HepG2 (cell line): ENCODE data around the gene ERCC5. TPM values are rescaled to one million over a fixed set of nuclear protein-coding genes. Genes with fewer than 3 reads are reported as not detected.

Source experiments
- ATF7-NPFF ChIP-seq: sonication (generic); formaldehyde crosslinking; IDR thresholded peaks from 2 replicates; pipeline ENCODE4 v1.8.1; 2023; ENCODE audit warnings: mild to moderate bottlenecking, low read depth, missing genetic modification reagents, moderate library complexity
- DMAP1 ChIP-seq: IDR thresholded peaks from 2 replicates; pipeline ENCODE4 v1.6.1; 2016
- HMG20A ChIP-seq: IDR thresholded peaks from 2 replicates; pipeline ENCODE4 v1.6.1; 2016; ENCODE audit warnings: borderline replicate concordance
- HMGA1 ChIP-seq: sonication (generic); formaldehyde crosslinking; conservative IDR thresholded peaks from 2 replicates; pipeline ENCODE4 v1.4.0; 2020; ENCODE audit warnings: missing genetic modification reagents
- KLF12 ChIP-seq: sonication (generic); formaldehyde crosslinking; IDR thresholded peaks from 2 replicates; pipeline ENCODE4 v1.4.0; 2020; ENCODE audit warnings: missing genetic modification reagents, borderline replicate concordance
- NR2F1 ChIP-seq, 2 experiments: fragments of 450-650 bp in 1 of 2; formaldehyde crosslinking in 1 of 2; IDR thresholded peaks; 2 replicates each; pipeline versions ENCODE4 v1.5.0 to v1.6.1; 2016 to 2020; ENCODE audit warnings: mild to moderate bottlenecking in 1 of 2, missing compliant biosample characterization in 1 of 2, missing genetic modification reagents in 1 of 2, moderate library complexity in 1 of 2
- PHF20 ChIP-seq: sonication (generic); formaldehyde crosslinking; IDR thresholded peaks from 2 replicates; pipeline ENCODE4 v1.5.0; 2020; ENCODE audit warnings: mild to moderate bottlenecking, missing genetic modification reagents
- SIN3B ChIP-seq: fragments of 150-350 bp; IDR thresholded peaks from 2 replicates; pipeline ENCODE4 v1.6.1; 2014; ENCODE audit warnings: low read length
- SKIL ChIP-seq: sonication (generic); formaldehyde crosslinking; IDR thresholded peaks from 2 replicates; pipeline ENCODE4 v1.8.0; 2022; ENCODE audit warnings: missing genetic modification reagents, mild to moderate bottlenecking, moderate library complexity, borderline replicate concordance
- TCF12 ChIP-seq, 2 experiments: fragments of 450-650 bp in 1 of 2; sonication (generic) in 1 of 2; formaldehyde crosslinking in 1 of 2; IDR thresholded peaks; 2 replicates each; pipeline versions ENCODE4 v1.6.1 to v1.8.0; 2017 to 2022; ENCODE audit warnings: antibody characterized with exemption in 1 of 2, mild to moderate bottlenecking in 1 of 2, missing genetic modification reagents in 1 of 2, moderate library complexity in 1 of 2
- TEAD3 ChIP-seq: optimal IDR thresholded peaks from 2 replicates; pipeline ENCODE3; 2016; ENCODE audit warnings: borderline replicate concordance
- TGIF2 ChIP-seq: IDR thresholded peaks from 2 replicates; pipeline ENCODE4 v1.6.1; 2016; ENCODE audit warnings: control low read depth, missing compliant biosample characterization
- ZNF207 ChIP-seq: fragments of 450-650 bp; IDR thresholded peaks from 2 replicates; pipeline ENCODE4 v1.6.1; 2016; ENCODE audit warnings: antibody characterized with exemption, borderline replicate concordance
- ZNF276 ChIP-seq: sonication (generic); formaldehyde crosslinking; IDR thresholded peaks from 2 replicates; pipeline ENCODE4 v1.4.0; 2020; ENCODE audit warnings: mild to moderate bottlenecking, low read depth, missing genetic modification reagents
- ZNF496 ChIP-seq: sonication (generic); formaldehyde crosslinking; IDR thresholded peaks from 2 replicates; pipeline ENCODE4 v1.8.1; 2023; ENCODE audit warnings: mild to moderate bottlenecking, moderate library complexity, missing genetic modification reagents; ENCODE audit not compliant: insufficient replicate concordance
- ZNF816 ChIP-seq: sonication (generic); formaldehyde crosslinking; IDR thresholded peaks from 2 replicates; pipeline ENCODE4 v1.8.0; 2022; ENCODE audit warnings: missing genetic modification reagents, mild to moderate bottlenecking, borderline replicate concordance
- ZNF883 ChIP-seq: sonication (generic); formaldehyde crosslinking; IDR thresholded peaks from 2 replicates; pipeline ENCODE4 v1.5.1; 2020; ENCODE audit warnings: mild to moderate bottlenecking, missing genetic modification reagents; ENCODE audit errors: not compliant biosample characterization
- ZSCAN12 ChIP-seq: sonication (generic); formaldehyde crosslinking; IDR thresholded peaks from 2 replicates; pipeline ENCODE4 v1.9.0; 2021; ENCODE audit warnings: mild to moderate bottlenecking, missing genetic modification reagents
- polyA plus RNA-seq, 8 experiments: library from polyadenylated mRNA; depleted of rRNA in 3 of 8; stranded (reverse) in 7 of 8; unstranded in 1 of 8; fragments of >200 nt; fragmentation: Illumina TruSeq in 4 of 8; extraction: Trizol in 4 of 8; gene quantifications; 2 replicates each; pipeline versions ENCODE4 v1.2.1 to v1.2.3, GENCODE V29; 2011 to 2016; ENCODE audit warnings: low read depth in 4 of 8, missing spikeins in 1 of 8, mixed read lengths in 1 of 8; ENCODE audit not compliant: insufficient read depth in 1 of 8
- total RNA-seq, 5 experiments: library from RNA; depleted of rRNA; stranded (reverse); fragments of >200 nt; fragmentation: Illumina TruSeq; extraction: Trizol; gene quantifications; 2 replicates each; pipeline ENCODE4 v1.2.3, GENCODE V29; 2016; ENCODE audit warnings: low read depth in 1 of 5
- TF ChIP-seq, protein P1 (sequence below): sonication (generic); formaldehyde crosslinking; IDR thresholded peaks from 2 replicates; pipeline ENCODE4 v1.4.0; 2020; ENCODE audit warnings: missing genetic modification reagents, mild to moderate bottlenecking, borderline replicate concordance
- TF ChIP-seq, protein P2 (sequence below): sonication (generic); formaldehyde crosslinking; IDR thresholded peaks from 2 replicates; pipeline ENCODE4 v1.8.1; 2023; ENCODE audit warnings: mild to moderate bottlenecking, missing genetic modification reagents
- TF ChIP-seq, protein P3 (sequence below): IDR thresholded peaks from 2 replicates; pipeline ENCODE4 v1.6.1; 2012; ENCODE audit warnings: inconsistent platforms

ERCC5 gene
- total and polyA plus RNA-seq, 2 of the 13 experiments (the other 11 are each of a cell fraction or from before 2014, with no cell fraction given), result 12.9 to 35.5 TPM

- TF ChIP-seq, protein P1, sequence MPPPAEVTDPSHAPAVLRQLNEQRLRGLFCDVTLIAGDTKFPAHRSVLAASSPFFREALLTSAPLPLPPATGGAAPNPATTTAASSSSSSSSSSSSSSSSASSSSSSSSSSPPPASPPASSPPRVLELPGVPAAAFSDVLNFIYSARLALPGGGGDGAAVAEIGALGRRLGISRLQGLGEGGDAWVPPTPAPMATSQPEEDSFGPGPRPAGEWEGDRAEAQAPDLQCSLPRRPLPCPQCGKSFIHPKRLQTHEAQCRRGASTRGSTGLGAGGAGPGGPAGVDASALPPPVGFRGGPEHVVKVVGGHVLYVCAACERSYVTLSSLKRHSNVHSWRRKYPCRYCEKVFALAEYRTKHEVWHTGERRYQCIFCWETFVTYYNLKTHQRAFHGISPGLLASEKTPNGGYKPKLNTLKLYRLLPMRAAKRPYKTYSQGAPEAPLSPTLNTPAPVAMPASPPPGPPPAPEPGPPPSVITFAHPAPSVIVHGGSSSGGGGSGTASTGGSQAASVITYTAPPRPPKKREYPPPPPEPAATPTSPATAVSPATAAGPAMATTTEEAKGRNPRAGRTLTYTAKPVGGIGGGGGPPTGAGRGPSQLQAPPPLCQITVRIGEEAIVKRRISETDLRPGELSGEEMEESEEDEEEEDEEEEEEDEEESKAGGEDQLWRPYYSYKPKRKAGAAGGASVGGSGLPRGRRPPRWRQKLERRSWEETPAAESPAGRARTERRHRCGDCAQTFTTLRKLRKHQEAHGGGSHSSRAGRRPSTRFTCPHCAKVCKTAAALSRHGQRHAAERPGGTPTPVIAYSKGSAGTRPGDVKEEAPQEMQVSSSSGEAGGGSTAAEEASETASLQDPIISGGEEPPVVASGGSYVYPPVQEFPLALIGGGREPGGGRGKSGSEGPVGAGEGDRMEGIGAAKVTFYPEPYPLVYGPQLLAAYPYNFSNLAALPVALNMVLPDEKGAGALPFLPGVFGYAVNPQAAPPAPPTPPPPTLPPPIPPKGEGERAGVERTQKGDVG (CRISPR knock-in tag), result peak; percentile 81; the same call in 1 of the 2 replicates
- TF ChIP-seq HMGA1 (CRISPR knock-in tag) (no peak), NR2F1 (CRISPR knock-in tag; IDR thresholded peaks at IDR 0.05) (no peak), ATF7-NPFF (CRISPR knock-in tag) (peak; percentile 75; the same call in 1 of the 2 replicates), KLF12 (CRISPR knock-in tag) (peak; percentile 62; the same call in 1 of the 2 replicates), HMG20A (CRISPR knock-in tag) (no peak), TEAD3 (CRISPR knock-in tag) (peak; percentile 62), DMAP1 (CRISPR knock-in tag) (peak; percentile 96), TGIF2 (CRISPR knock-in tag) (no peak; the same call in none of the 2 replicates), ZNF276 (peak; percentile 25; the same call in 1 of the 2 replicates), TCF12 (IDR thresholded peaks at IDR 0.05) (no peak), TCF12 (CRISPR knock-in tag; IDR thresholded peaks at IDR 0.05) (no peak), ZNF207 (no peak), SKIL (no peak; the same call in 1 of the 2 replicates), ZNF816 (CRISPR knock-in tag) (peak; percentile 81; the same call in 1 of the 2 replicates), ZSCAN12 (CRISPR knock-in tag) (0 out of 2 replicates have a peak, but pooled peaks have one; percentile 15), ZNF883 (CRISPR knock-in tag) (no peak), ZNF496 (no peak), PHF20 (CRISPR knock-in tag) (peak; percentile 100), SIN3B (peak; percentile 92)
- TF ChIP-seq, protein P2, sequence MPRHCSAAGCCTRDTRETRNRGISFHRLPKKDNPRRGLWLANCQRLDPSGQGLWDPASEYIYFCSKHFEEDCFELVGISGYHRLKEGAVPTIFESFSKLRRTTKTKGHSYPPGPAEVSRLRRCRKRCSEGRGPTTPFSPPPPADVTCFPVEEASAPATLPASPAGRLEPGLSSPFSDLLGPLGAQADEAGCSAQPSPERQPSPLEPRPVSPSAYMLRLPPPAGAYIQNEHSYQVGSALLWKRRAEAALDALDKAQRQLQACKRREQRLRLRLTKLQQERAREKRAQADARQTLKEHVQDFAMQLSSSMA (CRISPR knock-in tag), result peak; percentile 96
- TF ChIP-seq, protein P3, sequence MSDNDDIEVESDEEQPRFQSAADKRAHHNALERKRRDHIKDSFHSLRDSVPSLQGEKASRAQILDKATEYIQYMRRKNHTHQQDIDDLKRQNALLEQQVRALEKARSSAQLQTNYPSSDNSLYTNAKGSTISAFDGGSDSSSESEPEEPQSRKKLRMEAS, result peak; percentile 94
These were observed at the start of gene ERCC5 (continued) for GRCh38 chr13:102845630-102846260.
